HepG2 (cell line): ENCODE data around the gene RNF123. TPM values are rescaled to one million over a fixed set of nuclear protein-coding genes. Genes with fewer than 3 reads are reported as not detected.

ENCODE experiments used
- ATF1 ChIP-seq: IDR thresholded peaks from 2 replicates; pipeline ENCODE4 v1.6.1; 2016; ENCODE audit warnings: mild to moderate bottlenecking, control low read depth
- ELF1 ChIP-seq: sonication (generic); formaldehyde crosslinking; IDR thresholded peaks from 2 replicates; pipeline ENCODE4 v1.4.0; 2020; ENCODE audit warnings: missing genetic modification reagents
- ETV5 ChIP-seq: IDR thresholded peaks from 2 replicates; pipeline ENCODE4 v1.6.1; 2018; ENCODE audit warnings: missing biosample characterization, missing genetic modification reagents, inconsistent platforms, borderline replicate concordance
- HHEX ChIP-seq: IDR thresholded peaks from 2 replicates; pipeline ENCODE4 v1.6.1; 2016; ENCODE audit warnings: control low read depth
- HNRNPL ChIP-seq: fragments of 200-400 bp; formaldehyde crosslinking; IDR thresholded peaks from 2 replicates; pipeline ENCODE4 v1.6.1; 2017; ENCODE audit warnings: mild to moderate bottlenecking, low read depth, low read length
- MAF1 ChIP-seq: sonication (generic); formaldehyde crosslinking; IDR thresholded peaks from 2 replicates; pipeline ENCODE4 v1.5.0; 2020; ENCODE audit warnings: missing genetic modification reagents, borderline replicate concordance
- MAFG ChIP-seq: sonication (generic); formaldehyde crosslinking; IDR thresholded peaks from 2 replicates; pipeline ENCODE4 v1.5.1; 2020; ENCODE audit warnings: mild to moderate bottlenecking, missing genetic modification reagents
- NCOA1 ChIP-seq: sonication (generic); formaldehyde crosslinking; IDR thresholded peaks from 2 replicates; pipeline ENCODE4 v1.9.0; 2021; ENCODE audit warnings: missing genetic modification reagents
- NFE2 ChIP-seq: sonication (generic); formaldehyde crosslinking; IDR thresholded peaks from 2 replicates; pipeline ENCODE4 v1.4.0; 2020; ENCODE audit warnings: missing genetic modification reagents
- NFIC ChIP-seq: IDR thresholded peaks from 2 replicates; pipeline ENCODE4 v1.6.1; 2012; ENCODE audit warnings: mild to moderate bottlenecking, low read length, inconsistent platforms
- PRMT3 ChIP-seq: sonication (generic); formaldehyde crosslinking; IDR thresholded peaks from 2 replicates; pipeline ENCODE4 v1.8.1; 2022; ENCODE audit warnings: low read depth, mild to moderate bottlenecking, moderate library complexity, missing genetic modification reagents, borderline replicate concordance
- RXRA ChIP-seq: sonication (generic); formaldehyde crosslinking; IDR thresholded peaks from 2 replicates; pipeline ENCODE4 v1.5.1; 2020; ENCODE audit warnings: missing genetic modification reagents
- SATB2 ChIP-seq: sonication (generic); formaldehyde crosslinking; IDR thresholded peaks from 2 replicates; pipeline ENCODE4 v1.5.0; 2020; ENCODE audit warnings: missing genetic modification reagents
- ZEB1 ChIP-seq: IDR thresholded peaks from 2 replicates; pipeline ENCODE4 v1.6.1; 2012; ENCODE audit warnings: mild to moderate bottlenecking, low read depth, inconsistent platforms; ENCODE audit not compliant: insufficient replicate concordance
- ZFP36 ChIP-seq: fragments of 150-350 bp; IDR thresholded peaks from 2 replicates; pipeline ENCODE4 v1.6.1; 2018; ENCODE audit warnings: borderline replicate concordance, low read length, low read depth; ENCODE audit not compliant: partially characterized antibody
- ZNF709 ChIP-seq: sonication (generic); formaldehyde crosslinking; IDR thresholded peaks from 2 replicates; pipeline ENCODE4 v1.5.0; 2020; ENCODE audit warnings: mild to moderate bottlenecking, missing genetic modification reagents
- ZNF773 ChIP-seq: sonication (generic); formaldehyde crosslinking; IDR thresholded peaks from 2 replicates; pipeline ENCODE4 v1.4.0; 2020; ENCODE audit warnings: missing genetic modification reagents, borderline replicate concordance
- ZNF780A ChIP-seq: sonication (generic); formaldehyde crosslinking; IDR thresholded peaks from 2 replicates; pipeline ENCODE4 v1.8.0; 2022; ENCODE audit warnings: mild to moderate bottlenecking, missing genetic modification reagents, moderate library complexity
- polyA plus RNA-seq, 8 experiments: library from polyadenylated mRNA; depleted of rRNA in 3 of 8; stranded (reverse) in 7 of 8; unstranded in 1 of 8; fragments of >200 nt; fragmentation: Illumina TruSeq in 4 of 8; extraction: Trizol in 4 of 8; gene quantifications; 2 replicates each; pipeline versions ENCODE4 v1.2.1 to v1.2.3, GENCODE V29; 2011 to 2016; ENCODE audit warnings: low read depth in 4 of 8, missing spikeins in 1 of 8, mixed read lengths in 1 of 8; ENCODE audit not compliant: insufficient read depth in 1 of 8
- total RNA-seq, 5 experiments: library from RNA; depleted of rRNA; stranded (reverse); fragments of >200 nt; fragmentation: Illumina TruSeq; extraction: Trizol; gene quantifications; 2 replicates each; pipeline ENCODE4 v1.2.3, GENCODE V29; 2016; ENCODE audit warnings: low read depth in 1 of 5
- TF ChIP-seq, protein P1 (sequence below): sonication (generic); formaldehyde crosslinking; IDR thresholded peaks from 2 replicates; pipeline ENCODE4 v1.4.0; 2020; ENCODE audit warnings: missing genetic modification reagents, low read depth, mild to moderate bottlenecking, borderline replicate concordance
- TF ChIP-seq, protein P2 (sequence below): sonication (generic); formaldehyde crosslinking; IDR thresholded peaks from 2 replicates; pipeline ENCODE4 v1.4.0; 2020; ENCODE audit warnings: mild to moderate bottlenecking, missing genetic modification reagents
- TF ChIP-seq, protein P3 (sequence below): sonication (generic); formaldehyde crosslinking; IDR thresholded peaks from 2 replicates; pipeline ENCODE4 v1.4.0; 2020; ENCODE audit warnings: missing genetic modification reagents, mild to moderate bottlenecking, borderline replicate concordance
- TF ChIP-seq, protein P4 (sequence below): IDR thresholded peaks from 2 replicates; pipeline ENCODE4 v1.6.1; 2016; ENCODE audit warnings: mild to moderate bottlenecking
- TF ChIP-seq, protein P5 (sequence below): sonication (generic); formaldehyde crosslinking; IDR thresholded peaks from 2 replicates; pipeline ENCODE4 v1.5.1; 2020; ENCODE audit warnings: mild to moderate bottlenecking, missing genetic modification reagents, borderline replicate concordance

RNF123 gene
- total and polyA plus RNA-seq, 2 of the 13 experiments (the other 11 are each of a cell fraction or from before 2014, with no cell fraction given), result 29.9 to 82.2 TPM

DNA sequence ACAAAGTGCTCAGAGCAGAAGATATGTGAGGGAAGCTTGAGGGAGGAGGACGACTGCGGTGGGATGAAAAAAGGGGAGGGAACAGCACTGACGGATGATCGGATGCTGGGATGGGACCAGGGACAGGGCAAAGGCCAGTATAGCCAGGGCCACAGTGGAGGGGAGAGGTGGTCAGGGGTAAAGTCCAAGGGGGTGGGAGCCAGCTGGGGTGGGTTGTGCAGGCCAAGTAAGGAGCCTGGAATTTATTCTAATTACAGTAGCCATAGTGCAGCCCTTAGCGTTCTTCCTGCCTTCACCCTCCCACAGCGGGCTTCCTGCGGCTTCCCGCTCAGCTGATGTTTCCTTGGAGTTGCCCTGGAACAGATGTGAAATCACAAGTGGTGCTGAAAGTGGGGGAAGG lies 22.8 kb upstream of the RNF123 start (continued):
- TF ChIP-seq, protein P1, sequence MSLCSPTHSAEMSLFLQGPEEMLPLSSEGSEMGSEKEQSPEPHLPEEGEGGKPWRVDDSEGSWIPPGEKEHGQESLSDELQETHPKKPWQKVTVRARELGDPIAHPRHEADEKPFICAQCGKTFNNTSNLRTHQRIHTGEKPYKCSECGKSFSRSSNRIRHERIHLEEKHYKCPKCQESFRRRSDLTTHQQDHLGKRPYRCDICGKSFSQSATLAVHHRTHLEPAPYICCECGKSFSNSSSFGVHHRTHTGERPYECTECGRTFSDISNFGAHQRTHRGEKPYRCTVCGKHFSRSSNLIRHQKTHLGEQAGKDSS (CRISPR knock-in tag), result peak; percentile 75; the same call in 1 of the 2 replicates
- TF ChIP-seq ETV5 (no peak; the same call in 1 of the 2 replicates), HHEX (no peak), PRMT3 (CRISPR knock-in tag) (no peak), ELF1 (CRISPR knock-in tag) (peak; percentile 25; the same call in 1 of the 2 replicates), MAF1 (CRISPR knock-in tag) (no peak), HNRNPL (no peak), RXRA (peak; percentile 18; the same call in 1 of the 2 replicates), MAFG (CRISPR knock-in tag) (no peak), ZNF773 (CRISPR knock-in tag) (no peak), ZFP36 (no peak), SATB2 (CRISPR knock-in tag) (no peak), ATF1 (CRISPR knock-in tag) (no peak), ZNF780A (CRISPR knock-in tag) (no peak), NCOA1 (CRISPR knock-in tag) (no peak), NFE2 (no peak), ZEB1 (no peak), NFIC (no peak), ZNF709 (CRISPR knock-in tag) (no peak)
- TF ChIP-seq, protein P2, sequence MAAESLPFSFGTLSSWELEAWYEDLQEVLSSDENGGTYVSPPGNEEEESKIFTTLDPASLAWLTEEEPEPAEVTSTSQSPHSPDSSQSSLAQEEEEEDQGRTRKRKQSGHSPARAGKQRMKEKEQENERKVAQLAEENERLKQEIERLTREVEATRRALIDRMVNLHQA (CRISPR knock-in tag), result no peak
- TF ChIP-seq, protein P3, sequence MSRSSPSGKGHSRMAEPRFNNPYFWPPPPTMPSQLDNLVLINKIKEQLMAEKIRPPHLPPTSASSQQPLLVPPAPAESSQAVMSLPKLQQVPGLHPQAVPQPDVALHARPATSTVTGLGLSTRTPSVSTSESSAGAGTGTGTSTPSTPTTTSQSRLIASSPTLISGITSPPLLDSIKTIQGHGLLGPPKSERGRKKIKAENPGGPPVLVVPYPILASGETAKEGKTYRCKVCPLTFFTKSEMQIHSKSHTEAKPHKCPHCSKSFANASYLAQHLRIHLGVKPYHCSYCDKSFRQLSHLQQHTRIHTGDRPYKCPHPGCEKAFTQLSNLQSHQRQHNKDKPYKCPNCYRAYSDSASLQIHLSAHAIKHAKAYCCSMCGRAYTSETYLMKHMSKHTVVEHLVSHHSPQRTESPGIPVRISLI (CRISPR knock-in tag), result no peak
- TF ChIP-seq, protein P4, sequence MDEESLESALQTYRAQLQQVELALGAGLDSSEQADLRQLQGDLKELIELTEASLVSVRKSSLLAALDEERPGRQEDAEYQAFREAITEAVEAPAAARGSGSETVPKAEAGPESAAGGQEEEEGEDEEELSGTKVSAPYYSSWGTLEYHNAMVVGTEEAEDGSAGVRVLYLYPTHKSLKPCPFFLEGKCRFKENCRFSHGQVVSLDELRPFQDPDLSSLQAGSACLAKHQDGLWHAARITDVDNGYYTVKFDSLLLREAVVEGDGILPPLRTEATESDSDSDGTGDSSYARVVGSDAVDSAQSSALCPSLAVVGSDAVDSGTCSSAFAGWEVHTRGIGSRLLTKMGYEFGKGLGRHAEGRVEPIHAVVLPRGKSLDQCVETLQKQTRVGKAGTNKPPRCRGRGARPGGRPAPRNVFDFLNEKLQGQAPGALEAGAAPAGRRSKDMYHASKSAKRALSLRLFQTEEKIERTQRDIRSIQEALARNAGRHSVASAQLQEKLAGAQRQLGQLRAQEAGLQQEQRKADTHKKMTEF (CRISPR knock-in tag), result 0 out of 2 replicates have a peak, but pooled peaks have one; percentile 11
- TF ChIP-seq, protein P5, sequence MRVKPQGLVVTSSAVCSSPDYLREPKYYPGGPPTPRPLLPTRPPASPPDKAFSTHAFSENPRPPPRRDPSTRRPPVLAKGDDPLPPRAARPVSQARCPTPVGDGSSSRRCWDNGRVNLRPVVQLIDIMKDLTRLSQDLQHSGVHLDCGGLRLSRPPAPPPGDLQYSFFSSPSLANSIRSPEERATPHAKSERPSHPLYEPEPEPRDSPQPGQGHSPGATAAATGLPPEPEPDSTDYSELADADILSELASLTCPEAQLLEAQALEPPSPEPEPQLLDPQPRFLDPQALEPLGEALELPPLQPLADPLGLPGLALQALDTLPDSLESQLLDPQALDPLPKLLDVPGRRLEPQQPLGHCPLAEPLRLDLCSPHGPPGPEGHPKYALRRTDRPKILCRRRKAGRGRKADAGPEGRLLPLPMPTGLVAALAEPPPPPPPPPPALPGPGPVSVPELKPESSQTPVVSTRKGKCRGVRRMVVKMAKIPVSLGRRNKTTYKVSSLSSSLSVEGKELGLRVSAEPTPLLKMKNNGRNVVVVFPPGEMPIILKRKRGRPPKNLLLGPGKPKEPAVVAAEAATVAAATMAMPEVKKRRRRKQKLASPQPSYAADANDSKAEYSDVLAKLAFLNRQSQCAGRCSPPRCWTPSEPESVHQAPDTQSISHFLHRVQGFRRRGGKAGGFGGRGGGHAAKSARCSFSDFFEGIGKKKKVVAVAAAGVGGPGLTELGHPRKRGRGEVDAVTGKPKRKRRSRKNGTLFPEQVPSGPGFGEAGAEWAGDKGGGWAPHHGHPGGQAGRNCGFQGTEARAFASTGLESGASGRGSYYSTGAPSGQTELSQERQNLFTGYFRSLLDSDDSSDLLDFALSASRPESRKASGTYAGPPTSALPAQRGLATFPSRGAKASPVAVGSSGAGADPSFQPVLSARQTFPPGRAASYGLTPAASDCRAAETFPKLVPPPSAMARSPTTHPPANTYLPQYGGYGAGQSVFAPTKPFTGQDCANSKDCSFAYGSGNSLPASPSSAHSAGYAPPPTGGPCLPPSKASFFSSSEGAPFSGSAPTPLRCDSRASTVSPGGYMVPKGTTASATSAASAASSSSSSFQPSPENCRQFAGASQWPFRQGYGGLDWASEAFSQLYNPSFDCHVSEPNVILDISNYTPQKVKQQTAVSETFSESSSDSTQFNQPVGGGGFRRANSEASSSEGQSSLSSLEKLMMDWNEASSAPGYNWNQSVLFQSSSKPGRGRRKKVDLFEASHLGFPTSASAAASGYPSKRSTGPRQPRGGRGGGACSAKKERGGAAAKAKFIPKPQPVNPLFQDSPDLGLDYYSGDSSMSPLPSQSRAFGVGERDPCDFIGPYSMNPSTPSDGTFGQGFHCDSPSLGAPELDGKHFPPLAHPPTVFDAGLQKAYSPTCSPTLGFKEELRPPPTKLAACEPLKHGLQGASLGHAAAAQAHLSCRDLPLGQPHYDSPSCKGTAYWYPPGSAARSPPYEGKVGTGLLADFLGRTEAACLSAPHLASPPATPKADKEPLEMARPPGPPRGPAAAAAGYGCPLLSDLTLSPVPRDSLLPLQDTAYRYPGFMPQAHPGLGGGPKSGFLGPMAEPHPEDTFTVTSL (CRISPR knock-in tag), result no peak
